Astrocyte of the hippocampus (primary cell): ENCODE data around the gene MACROD2.
A peak's percentile ranks its signal among the peaks of the same experiment; 100 is the strongest.

Experiments
- DNase-seq: peaks from one replicate; pipeline ENCODE4 v3.0.0; 2011; ENCODE audit warnings: low read depth, low spot score

The MACROD2 gene

GRCh38 chr20:15842872-15843271, 1847.6 kb downstream of the MACROD2 start:
- no peak for DNase-seq

DNA sequence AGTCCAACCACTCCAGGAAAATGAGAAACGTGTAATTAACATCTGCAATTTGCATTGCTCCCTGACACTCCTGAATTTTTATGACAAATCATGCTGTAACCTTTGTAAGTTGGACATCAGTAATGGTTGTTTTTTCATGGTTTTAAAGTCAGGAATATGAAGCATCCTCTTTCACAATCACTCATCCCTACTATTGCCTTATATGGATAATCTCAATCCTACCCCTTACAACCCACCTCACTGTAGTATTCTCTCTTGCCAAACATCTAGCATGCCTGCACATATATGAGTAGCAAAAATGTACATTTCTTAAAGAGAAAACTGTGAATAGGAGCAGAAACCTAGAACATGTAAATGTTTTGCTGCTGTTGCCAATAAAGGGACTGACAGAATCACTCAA, 1848.5 kb downstream of the MACROD2 start:
- no peak for DNase-seq

- DNase-seq = no peak
Measured at GRCh38 chr20:15847196-15847784, 1852.0 kb downstream of the MACROD2 start.

GRCh38 chr20:15848126-15848525, 1852.8 kb downstream of the MACROD2 start:
- DNase-seq = no peak

- peak; percentile 28 for DNase-seq
Measured at GRCh38 chr20:15848995-15849610, 1853.8 kb downstream of the MACROD2 start.

DNA sequence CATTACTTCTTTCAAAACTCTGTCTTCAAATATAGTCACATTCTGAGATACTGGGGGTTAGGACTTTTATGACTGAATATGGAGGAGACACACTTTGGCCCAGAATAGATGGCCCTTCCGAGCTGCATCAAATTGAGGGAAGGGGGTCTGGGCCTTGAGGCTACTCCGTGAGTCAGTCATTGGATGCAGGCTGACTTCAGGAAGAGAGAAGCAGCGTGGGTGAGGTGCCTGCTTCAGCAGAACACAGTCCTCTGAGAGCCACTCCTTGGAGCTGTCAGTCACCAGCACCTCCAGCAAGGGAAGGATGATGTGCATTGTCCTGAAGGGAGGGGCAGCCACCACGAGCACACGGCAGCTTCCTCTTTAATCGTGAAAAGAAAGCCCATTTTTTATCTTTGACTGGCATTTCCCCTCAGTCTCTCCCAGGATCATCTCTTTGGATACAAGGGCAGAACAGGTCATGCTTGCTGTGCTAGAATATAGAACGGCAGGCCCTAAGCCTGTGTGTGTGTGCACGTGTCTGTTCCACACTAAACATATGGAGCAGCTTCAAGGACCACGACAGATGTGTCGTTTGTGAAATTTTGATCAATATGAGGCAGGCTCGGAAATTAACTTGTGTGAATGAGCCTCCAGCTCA, 1856.4 kb downstream of the MACROD2 start:
- DNase-seq = no peak

- peak; percentile 9 for DNase-seq
Measured at GRCh38 chr20:15854911-15855310, 1859.6 kb downstream of the MACROD2 start.

DNA sequence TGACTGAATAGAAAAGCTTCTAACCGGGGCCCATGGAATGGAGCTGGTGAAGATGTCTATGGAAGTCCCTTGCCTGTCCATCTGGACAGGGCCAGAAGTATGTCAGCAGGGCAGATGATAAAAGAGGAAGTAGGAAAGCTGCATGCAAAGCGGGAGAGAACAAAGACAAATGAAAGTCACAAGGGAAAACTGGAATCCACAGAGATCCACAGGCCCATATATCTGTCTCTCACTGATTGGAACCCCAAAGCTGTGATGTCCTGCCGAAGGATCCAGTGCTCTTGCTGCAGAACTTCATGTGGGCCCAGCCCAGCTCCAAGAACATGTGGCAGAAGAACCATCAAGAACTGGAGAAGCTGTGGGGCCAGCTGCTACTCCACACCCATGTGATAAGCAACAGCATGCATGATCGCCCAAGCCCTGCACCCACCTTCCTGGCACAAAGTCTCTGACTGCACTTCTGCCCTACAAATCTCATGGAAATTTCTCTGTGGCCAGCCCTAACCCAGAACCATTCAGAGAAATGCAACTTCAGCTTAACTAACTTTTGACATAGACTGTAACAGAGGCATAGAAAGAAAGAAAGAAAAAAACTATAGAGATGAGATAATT, 1862.0 kb downstream of the MACROD2 start:
- no peak for DNase-seq

GRCh38 chr20:15859061-15859460, 1863.7 kb downstream of the MACROD2 start:
- no peak for DNase-seq

- no peak for DNase-seq
Measured at GRCh38 chr20:15860850-15861249, 1865.5 kb downstream of the MACROD2 start.

DNA sequence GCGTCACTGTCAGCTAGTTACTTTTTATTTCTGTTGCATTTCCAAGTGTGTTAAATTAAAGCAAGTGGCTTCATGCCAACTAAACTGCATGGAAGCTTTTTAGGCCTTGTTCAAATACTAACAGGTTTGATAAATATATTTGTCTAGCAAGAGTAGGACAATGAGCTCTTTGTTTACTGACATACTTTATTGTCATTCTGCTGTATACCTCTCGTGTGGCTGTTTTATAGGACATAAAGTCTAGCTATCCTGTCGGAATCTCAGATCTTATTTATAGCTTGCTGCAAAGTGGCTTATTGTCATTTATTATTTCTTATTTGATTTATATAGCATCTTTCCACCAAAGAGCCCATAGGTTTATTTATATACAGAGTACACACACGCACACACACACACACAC, 1866.9 kb downstream of the MACROD2 start:
- no peak for DNase-seq

DNA sequence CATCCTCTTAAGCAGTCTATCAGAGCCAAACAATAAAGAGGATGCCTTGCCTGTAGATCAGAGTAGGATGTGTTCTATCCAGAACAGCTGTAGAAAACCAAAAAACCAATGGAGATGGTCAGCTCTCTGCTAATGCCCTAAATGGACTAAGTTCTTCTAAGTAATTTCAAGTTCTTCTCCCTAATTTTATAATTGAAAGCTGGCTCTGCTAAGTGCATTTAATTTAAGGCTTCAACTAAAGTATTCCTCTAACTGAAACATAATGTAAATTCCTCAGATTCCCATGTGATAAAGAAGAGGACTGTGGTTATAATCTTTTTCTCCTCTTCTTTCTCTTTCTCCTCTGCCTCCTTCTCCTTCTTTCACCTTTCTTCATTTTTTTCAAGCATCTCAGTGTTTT, 1868.4 kb downstream of the MACROD2 start:
- DNase-seq = no peak

GRCh38 chr20:15865553-15865952, 1870.2 kb downstream of the MACROD2 start:
- DNase-seq = no peak

DNA sequence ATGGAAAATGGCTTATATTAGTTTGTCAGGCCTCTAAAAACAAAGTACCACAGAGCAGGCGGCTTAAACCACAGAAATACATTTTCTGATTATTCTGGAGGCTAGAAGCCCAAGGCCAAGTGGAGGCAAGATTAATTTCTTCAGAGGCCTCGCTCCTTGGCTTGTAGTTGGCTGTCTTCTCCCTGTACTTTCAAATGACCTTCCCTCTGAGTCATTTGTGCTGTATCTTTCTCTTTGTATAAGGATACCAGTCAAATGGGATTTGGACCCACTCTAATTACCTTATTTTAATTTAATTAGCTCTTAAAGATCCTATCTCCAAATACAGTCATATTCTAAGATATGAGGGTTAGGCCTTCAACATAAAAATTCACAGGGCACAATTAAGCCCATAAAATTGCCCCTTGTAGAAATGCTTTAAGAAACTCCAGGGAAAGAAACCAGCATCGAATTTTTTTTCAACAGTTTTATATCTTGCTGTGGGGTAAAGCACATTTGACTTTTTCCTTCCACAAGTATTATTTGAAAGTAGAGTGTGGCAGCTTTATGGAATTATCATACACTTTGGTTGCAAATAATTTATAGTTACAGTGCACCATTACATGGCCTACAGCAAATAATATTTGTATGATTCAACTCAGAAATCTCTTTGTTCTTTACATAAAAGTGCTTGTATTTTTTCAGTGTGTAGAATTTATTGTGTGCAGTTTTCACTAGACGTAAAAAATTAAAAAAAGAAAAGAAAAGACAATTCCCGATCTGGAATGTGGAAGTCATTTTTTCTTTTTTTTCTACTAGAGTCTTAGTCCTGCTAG, 1871.8 kb downstream of the MACROD2 start:
- no peak for DNase-seq

- DNase-seq = no peak
Measured at GRCh38 chr20:15867899-15868298, 1872.6 kb downstream of the MACROD2 start.

DNA sequence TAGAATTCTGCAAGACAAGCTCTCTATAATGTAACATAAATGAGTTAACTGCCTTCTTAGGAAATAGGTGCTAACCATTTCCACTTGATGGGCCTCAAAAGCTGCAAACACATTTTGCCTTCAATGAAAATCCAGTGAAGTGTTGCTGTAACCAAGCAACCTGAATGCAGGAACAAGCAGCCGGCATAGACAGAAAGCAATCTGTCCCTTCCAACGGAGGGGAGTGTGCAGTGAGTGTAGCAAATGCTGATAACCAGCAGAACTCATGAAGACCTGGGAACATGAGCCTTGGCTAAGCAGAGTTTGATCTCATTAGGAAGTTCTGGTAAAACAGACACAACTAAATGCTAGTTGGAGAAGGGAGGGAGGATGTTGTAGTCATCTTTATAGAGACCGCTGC, 1880.1 kb downstream of the MACROD2 start:
- DNase-seq = peak; percentile 15

- DNase-seq = peak; percentile 35
Measured at GRCh38 chr20:15882553-15882952, 1887.2 kb downstream of the MACROD2 start.

- DNase-seq = no peak
Measured at GRCh38 chr20:15886250-15886649, 1890.9 kb downstream of the MACROD2 start.

- DNase-seq = no peak
Measured at GRCh38 chr20:15887387-15887786, 1892.1 kb downstream of the MACROD2 start.

GRCh38 chr20:15889061-15889460, 1893.7 kb downstream of the MACROD2 start:
- peak; percentile 41 for DNase-seq

DNA sequence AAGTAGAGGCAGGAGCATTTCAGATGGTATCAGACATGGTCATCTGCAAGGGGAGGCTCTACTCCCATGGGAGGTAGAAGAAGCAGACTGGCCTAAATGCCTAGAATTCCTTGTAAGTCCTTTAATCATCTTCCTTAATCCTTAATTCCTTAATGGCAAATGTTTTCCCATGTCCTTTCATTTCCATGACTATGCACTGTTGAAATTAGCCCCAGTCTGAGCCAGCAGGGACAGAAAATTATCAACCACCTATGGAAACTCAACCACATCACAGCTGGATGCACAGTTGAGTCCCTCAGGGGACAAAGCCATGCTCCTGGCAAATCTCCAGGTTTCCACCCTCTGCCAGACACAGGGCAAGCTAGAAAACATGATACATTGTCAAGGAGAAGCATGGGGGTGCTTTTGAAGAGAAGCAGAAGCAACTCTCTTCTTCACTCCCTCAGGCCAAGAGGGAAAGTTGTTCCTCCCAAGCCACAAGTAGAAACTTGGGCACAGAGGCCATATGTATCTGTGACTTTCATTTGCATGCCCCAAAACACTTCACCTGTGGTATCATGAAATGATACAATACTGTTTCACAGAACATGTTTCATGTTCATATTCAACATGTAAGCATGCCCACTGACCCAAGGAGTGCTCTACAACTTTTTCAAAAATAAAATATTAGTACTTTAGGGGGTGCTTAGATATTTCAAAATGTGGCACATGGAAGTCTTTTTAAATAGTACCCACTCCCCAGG, 1894.4 kb downstream of the MACROD2 start:
- DNase-seq = peak; percentile 39
